GM19467 (cell line): ENCODE measurements around the gene CDK19.
A peak's percentile ranks its signal among the peaks of the same experiment; 100 is the strongest.
"Not testable (repeated sequence)": the region's sequence is repeated elsewhere in the genome, so short reads cannot be mapped to it uniquely, and the experiment has no call there.

Source experiments
- ATAC-seq: cut with Tn5 transposase; IDR thresholded peaks from one replicate; pipeline ENCODE4 v1.9.1; 2021; ENCODE audit warnings: mild to moderate bottlenecking, moderate library complexity; ENCODE audit not compliant: unreplicated experiment

Gene CDK19

DNA sequence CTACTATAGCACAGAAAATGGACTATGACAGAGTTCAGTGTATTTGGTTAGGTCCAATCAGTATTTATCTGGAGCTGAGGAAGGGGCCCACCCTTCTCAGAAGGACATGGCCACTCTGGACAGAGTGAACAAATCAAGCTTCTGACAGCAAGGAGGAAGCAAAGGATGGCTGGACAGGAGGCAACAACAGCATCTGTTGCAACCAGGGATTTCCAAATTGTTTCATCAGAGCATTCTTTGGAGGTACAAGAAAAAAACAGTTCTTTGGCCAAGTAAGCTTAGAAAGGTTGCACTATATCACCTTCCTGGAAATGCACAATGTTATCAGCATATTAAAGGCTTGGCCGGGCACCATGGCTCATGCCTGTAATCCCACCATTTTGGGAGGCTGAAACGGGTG is 220.2 kb downstream of the CDK19 start:
- ATAC-seq: no peak

DNA sequence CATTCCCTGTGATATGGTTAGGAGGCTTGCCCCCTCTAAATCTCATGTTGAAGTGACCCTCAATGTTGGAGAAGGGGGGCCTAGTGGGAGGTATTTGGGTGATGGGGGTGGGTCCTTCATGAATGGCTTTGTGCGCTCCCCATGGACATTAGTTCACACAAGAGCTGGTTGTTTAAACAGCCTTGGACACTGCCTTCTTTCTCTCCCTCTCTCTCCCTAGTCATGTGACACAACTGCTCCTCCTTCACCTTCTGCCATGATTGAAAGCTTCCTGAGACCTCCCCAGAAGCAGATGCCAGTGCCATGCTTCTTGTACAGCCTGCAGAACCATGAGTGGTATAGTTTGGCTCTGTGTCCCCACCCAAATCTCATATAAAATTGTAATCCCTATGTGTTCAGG is 221.6 kb downstream of the CDK19 start:
- no peak for ATAC-seq

DNA sequence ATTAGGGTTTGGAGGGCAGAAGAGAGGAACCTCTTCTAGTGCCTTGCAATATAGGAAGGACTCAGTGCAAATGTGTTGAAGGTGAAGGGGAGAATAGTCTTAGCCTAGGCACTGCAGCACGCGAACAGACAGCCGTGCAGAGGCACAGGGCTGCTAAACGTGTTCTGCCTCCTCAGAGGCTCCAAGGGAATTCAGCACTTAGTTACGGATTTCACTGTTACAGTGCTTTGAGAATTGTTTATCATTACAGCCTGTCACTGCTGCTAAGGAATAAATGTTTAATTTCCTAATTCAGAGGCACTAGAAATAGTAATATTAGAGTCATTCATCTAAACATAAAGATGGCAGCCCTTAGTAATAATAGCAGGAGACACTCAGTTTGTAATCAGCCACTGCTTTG is 222.5 kb downstream of the CDK19 start:
- ATAC-seq: no peak

DNA sequence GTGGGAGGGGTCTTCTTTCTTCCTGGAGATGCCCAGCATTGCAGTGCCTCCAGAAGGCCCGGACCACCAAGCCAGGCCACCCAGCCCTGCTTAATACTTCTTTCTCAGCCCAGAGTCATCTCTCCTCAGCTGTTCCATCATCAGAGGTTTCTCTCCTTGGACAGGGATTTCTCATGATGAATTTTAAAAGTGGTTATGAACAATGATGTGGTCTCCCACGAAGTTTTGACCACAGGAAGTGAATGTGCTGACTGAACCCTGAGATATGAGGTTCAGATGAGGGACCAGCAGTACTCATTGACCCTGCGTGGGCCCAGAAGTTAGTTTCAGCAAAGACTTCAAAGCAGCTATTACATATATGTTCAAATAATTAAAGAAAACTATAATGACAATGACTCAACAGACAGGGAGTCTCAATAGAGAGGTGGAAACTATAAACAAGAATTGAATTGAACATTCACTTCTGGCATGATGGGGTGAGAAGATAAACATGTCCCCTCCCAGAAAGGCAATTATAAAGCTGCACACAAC is 224.4 kb downstream of the CDK19 start:
- ATAC-seq: no peak

DNA sequence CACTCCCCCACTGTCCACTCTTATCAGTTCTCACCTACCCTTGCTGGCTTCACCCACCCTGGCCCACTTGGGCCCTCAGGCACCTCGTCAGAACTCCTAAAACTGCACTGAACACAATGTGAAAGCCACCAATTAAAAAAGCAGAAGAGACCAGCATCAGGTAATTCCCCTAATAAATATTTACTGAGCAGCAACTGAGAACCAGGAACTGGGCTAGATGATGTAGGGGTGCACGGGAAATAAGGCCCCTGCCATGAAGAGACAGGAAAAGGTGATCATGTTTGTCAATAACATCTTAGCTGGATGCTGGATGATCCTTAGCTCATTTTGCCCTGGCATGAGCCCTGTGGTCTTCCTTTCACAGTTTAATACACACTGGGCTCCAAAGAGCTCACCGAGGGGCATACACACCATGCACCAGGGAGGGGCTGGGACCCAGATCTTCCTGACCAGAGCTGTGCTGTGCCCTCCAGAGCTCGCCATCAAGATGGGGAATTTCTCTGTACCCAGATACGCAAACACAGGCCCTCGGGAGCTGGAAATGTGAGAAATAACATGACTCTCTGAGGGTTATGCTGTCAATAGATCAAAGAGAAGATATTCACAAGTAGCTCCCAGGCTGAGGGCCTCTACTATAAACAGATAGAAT is 225.3 kb downstream of the CDK19 start:
- peak; percentile 86 for ATAC-seq

DNA sequence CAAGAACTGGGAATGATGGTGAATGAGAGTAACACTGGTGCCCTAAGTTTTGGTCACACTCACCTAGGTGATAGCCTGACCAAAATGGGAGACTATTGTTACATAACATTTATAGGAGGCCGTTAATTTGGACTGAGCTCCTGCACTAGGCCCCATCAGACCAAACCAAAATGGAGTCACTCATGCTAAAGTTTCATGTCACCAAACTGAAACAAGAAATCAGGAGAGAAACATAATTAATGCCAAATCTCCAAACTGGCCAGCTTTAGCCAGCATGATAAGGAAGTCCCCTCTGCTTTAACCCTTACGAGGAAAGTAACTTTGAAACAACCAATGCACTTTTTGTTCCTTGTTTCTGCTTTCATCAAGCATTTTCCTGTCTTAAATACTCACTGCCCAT is 227.9 kb downstream of the CDK19 start:
- ATAC-seq: no peak

DNA sequence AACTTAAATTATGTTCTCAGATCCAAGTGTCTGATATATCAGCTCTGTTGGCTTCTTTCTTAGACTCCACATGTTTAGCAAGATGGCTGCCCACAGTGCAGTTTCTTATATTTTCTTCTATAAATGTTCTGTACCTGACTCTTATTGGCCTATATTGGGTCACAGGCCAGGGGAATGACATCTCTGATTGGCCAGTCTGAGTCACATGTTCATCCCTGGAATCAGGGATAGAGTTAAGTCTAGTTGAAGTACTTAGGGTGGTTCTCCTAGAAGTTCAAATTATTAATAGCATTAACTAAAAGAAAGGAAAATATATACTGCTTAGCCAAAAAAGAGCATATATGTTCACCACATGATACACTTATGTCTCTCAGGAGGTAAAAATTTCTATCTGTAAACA is 233.6 kb downstream of the CDK19 start:
- no peak for ATAC-seq

DNA sequence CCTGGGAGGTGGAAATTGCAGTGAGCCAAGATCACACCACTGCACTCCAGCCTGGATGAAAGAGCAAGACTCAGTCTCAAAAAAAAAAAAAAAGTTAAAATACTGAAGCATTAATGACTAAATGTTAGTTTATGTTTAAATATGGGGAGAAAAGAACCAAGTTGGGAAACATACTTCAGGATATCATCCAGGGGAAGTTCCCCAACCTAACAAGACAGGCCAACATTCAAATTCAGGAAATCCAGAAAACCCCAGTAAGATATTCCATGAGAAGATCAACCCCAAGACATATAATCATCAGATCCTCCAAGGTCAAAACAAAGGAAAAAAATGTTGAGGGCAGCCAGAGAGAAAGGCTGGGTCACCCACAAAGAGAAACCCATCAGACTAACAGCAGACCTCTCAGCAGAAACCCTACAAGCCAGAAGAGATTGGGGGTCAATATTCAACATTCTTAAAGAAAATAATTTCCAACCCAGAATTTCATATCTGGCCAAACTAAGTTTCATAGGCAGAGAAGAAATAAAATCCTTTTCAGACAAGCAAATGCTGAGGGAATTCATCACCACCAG is 237.6 kb downstream of the CDK19 start:
- ATAC-seq: not testable (repeated sequence)

DNA sequence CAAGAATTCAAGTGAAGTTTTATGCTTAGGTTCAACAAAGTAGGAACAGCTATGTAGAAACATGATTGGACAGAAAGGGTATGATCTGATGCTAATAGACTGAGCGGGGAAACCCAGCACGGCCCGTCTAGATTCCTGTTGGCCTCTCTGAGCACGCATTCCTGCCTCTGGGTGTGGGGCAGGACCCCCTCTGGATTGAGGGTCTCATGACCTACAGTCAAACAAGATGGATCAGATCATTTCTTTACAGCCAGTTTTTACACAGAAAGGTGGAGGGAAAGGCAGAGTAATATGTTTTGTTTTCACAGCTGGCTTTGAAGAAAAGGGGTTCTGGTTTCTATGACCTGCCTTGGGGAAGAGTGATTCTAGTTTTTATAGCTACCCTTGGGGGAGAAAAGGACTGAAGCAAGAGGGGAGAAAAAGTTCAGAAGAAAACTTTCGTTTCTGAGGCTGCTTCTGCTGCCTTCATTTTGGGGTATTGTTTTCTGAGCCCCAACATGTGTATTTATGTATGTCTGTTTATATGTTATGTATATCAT is 239.3 kb downstream of the CDK19 start:
- no peak for ATAC-seq

DNA sequence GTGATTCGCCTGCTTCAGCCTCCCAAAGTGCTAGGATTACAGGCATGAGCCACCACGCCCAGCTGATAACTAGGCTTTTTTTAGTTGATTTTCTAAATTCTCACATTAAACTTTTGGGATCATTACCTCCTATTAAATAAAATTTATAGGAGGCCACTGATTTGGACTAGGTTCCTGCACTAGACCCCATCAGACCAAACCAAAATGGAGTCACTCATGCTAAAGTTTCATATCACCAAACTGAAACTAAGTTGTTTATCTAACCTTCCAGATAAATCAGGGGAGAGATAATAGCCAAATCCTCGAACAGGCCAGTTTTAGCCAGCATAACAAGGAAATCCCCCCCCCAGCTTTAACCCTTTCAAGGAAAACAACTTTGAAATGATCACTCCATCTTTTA is 240.5 kb downstream of the CDK19 start:
- ATAC-seq: no peak

DNA sequence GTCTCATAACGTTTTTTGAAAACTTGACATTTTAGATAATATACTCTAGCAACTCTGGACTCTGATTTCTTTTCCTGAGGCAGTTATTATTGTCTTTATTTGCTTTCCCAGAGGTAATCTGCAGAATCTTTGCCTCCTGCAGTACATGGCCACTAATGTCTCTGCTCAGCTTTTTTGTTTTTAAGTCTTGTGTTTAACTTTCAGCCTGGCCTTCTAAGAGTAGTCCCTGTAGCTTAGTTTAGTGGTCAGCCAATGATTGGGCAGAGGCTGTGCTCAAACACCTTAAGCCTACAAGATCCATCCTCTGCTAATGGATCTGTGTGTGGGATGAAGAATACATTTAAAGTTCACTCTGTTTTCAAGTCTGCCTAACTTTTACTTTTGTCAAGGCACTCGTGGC is 241.7 kb downstream of the CDK19 start:
- no peak for ATAC-seq

DNA sequence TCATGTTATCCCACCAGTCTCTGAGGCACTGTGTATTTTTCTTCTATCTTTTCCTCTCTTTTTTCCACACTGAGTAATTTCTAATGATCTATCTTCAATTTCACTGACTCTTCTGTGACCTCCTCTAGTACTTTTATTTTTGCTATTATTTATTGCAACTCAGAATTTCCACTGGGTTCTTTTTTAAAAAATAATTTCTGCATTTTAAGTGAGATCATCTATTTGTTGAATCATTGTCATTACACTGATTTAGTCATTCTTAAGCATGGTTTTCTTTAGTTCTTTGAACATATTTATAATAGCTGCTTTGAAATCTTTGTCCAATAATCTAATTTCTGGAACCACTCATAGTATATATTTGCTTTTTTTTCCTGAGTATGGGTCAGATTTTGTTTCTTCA is 242.1 kb downstream of the CDK19 start:
- ATAC-seq: no peak

DNA sequence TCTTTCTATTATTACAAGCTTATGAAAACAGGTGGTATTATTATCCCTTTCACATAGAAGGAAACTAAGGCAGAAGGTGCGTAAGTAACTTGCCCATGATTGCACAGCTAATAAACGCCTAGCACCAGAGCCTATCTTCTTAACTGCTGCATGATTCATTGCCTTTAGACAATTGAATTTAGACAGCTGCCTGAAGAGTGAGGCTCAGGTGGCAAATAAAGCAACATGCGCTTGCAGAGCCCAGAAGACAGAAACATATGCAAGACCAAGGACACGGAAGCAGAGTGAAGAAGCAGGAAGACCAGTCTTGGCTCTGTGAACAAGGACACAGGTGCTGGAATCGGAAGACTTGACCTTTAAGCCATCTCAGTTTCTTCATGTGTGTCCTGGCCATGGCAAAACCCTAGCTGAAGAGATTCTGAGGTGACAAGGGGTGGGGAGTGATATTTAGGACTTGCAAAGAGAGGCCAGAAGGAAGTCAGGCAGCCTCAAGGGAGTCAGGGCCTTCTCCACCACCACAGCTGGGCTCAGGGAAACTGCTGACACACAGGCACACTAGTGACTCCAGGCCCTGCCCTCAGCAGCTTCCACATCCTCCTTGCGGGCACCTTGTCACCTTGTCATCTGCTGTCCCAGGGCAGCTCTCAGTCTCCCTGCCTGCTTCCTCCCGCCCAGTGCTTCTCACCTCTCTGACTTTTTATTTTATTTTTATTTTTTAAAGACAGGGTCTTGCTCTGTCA is 247.1 kb downstream of the CDK19 start:
- ATAC-seq: no peak

DNA sequence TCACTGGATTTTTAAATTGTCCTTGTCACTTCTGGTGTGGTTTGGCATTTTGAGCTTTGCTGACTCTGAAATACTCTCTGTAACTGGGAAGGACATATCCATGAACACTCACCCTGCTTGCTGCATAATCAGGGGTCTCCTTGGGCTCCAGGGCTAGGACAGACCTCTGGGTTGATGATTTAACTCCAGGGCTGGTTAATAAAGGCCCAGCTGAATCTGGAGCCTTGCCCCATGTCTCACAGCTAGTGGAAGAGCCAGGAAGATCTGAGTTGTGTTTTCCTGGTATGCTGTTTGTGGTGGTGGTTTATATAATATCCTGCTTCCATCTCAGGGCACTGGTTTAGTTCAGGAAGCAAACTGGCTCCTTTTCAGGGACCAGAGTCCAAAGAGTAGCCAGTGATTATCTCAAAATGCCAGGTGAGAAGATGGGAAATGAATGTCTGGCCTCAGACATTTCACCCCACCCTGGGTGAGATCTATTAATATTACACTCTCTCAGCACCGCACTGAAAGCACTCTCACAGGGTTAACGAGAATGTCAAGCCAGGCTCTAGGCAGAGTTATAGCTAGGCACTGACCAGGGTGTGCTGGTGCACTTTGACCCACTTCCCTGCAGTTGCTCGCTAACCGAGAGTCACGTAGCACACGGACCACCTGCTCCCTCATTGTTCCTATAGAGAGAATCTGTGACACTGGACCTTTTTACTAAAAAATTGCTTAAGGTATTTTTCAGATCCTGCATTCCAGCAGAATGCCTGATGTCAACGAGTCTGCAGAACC is 248.7 kb downstream of the CDK19 start:
- ATAC-seq: no peak

DNA sequence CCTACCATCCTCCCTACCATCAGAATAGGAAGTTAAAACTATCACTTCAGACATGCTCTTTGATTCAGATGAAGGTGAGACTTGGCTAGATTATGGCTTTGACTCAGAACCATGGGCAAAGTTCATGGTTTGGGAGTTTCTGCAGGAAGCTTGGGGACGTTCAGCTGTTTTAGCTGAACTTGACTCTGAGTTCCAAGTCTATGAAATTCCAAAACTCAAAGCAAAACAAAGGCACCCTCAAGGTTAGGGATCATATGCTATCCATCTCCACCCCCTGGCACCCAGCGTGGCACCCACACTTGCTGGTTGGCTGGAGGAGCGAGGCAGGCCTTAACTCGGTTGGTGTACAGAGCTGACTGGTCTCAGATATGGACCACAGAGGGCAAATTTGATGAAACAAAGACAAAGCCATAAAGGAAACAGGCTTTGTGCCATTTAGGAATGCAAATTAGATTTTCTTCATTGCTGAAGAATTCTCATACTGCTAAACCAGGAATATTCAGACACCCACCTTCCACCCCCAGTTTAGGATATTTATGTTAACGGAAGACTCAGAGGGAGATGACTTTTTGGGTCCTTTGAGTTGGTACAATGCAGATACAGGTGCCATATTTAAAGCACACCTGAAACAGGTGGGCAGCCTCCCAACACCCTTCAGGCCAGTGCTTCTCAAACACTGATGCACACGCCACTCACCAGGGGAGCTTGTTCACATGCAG is 250.4 kb downstream of the CDK19 start:
- no peak for ATAC-seq

DNA sequence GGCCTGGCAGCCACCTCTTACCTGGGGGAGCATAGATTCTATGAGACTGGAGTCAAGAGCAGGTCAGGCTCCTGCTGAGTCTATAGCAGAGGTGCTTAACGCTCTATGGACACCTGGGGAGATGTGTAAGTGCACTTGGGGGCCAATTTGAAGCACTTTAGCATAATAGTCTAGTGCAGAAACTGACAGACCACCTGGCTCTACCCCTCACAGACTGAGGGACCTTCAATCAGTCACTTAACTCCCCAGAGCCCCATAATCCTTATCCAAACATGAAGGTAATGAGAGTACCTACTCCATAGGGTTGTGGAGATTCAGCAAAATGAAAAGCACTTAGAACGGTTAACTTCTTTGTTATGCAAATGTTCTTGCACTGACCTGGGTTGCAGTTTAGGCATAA is 251.6 kb downstream of the CDK19 start:
- no peak for ATAC-seq

DNA sequence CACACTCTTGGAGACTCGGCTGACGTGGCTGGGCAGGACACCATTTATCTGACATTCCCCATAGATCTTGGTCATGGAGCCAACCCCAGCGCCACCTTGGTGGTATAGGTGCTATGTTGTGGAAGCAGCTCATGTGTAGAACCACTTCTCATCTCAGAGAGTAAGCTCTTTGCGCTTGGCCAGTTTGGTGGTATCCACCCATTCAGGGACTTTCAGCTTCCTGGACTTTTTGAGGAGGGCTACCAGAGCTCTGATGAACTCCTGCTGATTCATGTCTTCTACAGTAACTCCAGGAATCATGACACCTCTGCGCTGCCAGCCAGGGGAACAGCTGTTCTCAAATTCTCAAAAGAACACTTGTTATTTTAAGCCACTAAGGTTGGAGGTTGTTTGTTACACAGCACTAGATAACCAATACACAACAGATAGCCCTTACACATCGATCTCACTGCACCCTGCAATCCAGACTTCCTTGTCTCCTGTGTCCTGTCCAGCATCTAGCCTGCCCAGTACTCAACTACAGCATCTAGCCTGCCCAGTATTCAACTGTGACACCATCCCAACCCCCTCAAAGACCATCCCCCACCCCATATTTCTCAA is 252.9 kb downstream of the CDK19 start:
- ATAC-seq: no peak

DNA sequence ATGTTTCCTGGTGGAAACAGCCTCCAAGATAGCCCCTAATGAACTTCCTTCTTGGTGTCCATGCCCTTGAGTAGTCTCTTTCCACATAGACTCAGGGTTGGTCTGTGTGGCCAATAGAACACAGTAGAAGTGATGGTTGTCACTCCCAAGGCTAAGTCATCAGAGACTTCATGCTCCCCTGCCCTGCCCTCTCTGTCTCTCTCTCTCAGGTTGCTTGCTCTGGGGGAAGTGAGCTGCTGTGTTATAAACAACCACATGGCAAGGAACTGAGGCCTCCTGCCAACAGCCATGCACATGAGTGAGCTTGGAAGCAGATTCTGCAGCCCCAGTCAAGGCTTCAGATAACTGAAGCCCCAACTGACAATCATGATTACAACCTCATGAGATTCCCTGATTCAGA is 253.6 kb downstream of the CDK19 start:
- ATAC-seq: no peak

DNA sequence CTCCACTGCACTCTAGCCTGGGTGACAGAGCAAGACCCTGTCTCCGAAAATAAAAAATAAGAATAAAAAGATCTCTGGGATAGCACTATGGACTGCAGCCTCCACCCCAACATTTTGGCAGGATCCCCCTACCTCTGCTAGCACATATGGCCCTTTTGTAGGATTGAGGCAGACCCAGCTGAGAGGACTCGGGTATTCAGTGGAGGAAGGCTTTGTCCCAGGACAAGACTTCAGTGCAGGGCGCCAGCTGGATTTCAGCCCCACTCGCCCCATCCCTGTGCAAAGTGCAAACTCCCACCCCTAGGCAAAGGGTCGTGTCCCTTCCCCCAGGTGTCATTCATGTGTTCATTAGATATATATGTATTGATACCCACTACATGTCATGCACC is 254.3 kb downstream of the CDK19 start:
- no peak for ATAC-seq
